Measurements from ENCODE around the gene MYH14.
"Not testable (repeated sequence)": the region's sequence is repeated elsewhere in the genome, so short reads cannot be mapped to it uniquely, and the experiment has no call there.

- TF ChIP-seq CTCF, POLR2A, POLR2AphosphoS5 (IDR thresholded peaks at IDR 0.05): not testable (repeated sequence)
Measured at GRCh38 chr19:50347089-50347581, 143.7 kb downstream of the MYH14 start.
